Measurements from ENCODE around the gene APOC3. TPM values are rescaled to one million over a fixed set of nuclear protein-coding genes. Genes with fewer than 3 reads are reported as not detected.

Gene APOC3
- total and polyA plus RNA-seq, 10 of the 15 experiments (the other 5 are each of a cell fraction or from before 2014, with no cell fraction given), result 1.9 TPM; not detected in 9

DNA sequence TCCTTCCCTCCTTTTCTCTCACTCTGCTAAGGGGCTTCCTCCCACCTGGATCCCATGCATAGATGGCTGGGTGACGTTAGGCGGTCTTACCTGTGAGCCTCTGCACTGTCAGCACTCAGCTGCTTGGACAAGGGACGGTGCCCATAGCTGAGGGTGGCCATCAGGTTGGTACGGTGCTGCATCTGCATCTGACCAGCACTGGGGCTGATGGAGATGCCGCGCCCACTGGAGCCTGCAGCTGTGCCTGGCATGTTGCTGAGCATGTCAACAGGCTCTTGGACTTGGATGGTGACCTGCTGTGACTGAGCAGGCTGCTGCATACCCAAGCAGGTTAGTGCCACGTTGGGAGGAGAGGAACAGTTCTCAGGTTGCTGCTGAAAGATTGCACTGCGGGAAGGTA is 29.5 kb downstream of the APOC3 start:
- Histone ChIP-seq H3K4me3 (no peak overlapping the region), H3K9ac (ENCODE audit: control insufficient read depth, insufficient read depth, low read length) (no peak overlapping the region), H3K4me1 (ENCODE audit: control insufficient read depth, insufficient read depth, low read length) (peaks cover 3% of the 10 kb centered on the region), H3K27me3 (replicated peaks in 1 of 2; ENCODE audit: control insufficient read depth in 2 of 2, insufficient read depth in 2 of 2, low read length in 1 of 2) (no peaks in the 10 kb centered on the region), H3K79me2 (ENCODE audit: control insufficient read depth, insufficient read depth, low read length) (no peaks in the 10 kb centered on the region), H2AFZ (ENCODE audit: control insufficient read depth, low read depth, low read length) (no peak overlapping the region), H3K27ac (ENCODE audit: control insufficient read depth, insufficient read depth) (no peak overlapping the region), H3K36me3 (ENCODE audit: control insufficient read depth in 2 of 2, insufficient read depth in 2 of 2, low read length in 1 of 2) (peaks cover 9 to 11% of the 10 kb centered on the region in 2 experiments; a peak in 3 of 4 replicates), H3K4me2 (ENCODE audit: control insufficient read depth, insufficient read depth) (no peak overlapping the region), H4K20me1 (ENCODE audit: control insufficient read depth, insufficient read depth) (no peaks in the 10 kb centered on the region), H3K9me3 (replicated peaks; ENCODE audit: control insufficient read depth, insufficient read depth, low read length) (no peaks in the 10 kb centered on the region)
- FAIRE-seq (no peak), DNase-seq (ENCODE audit: low read depth, low spot score) (no peak), ATAC-seq (no peak)
- no TSS peak for BruUV-seq (replicated peaks)
- in situ Hi-C loops (cut with MboI) (no loop called here), intact Hi-C loops (cut with micrococcal nuclease; ENCODE audit: unreplicated experiment) (no loop called here)
- ChIA-PET SMC1A (ENCODE audit: uncharacterized antibody, unreplicated experiment) (no interaction called here), POLR2A (no interaction called here), RAD21 (ENCODE audit: unreplicated experiment) (interaction anchor here (1.8 kb wide), 1 partner anchor 23 kb away, joined by 4 read pairs; no protein-coding TSS in a partner anchor), CTCF (interaction anchor here (0.6 kb wide), 1 partner anchor 67 kb away, joined by 3 read pairs; no protein-coding TSS in a partner anchor)
- TF ChIP-seq ETV6 (conservative IDR thresholded peaks at IDR 0.05 in 1 of 2, IDR thresholded peaks at IDR 0.05 in 1 of 2; ENCODE audit: borderline replicate concordance in 1 of 2, low read depth in 1 of 2), result no peak
- no peak for TF ChIP-seq TAF1 (IDR thresholded peaks at IDR 0.05; ENCODE audit: borderline replicate concordance, low read depth, low read length)
- TF ChIP-seq NR2C2 (IDR thresholded peaks at IDR 0.05; ENCODE audit: borderline replicate concordance, control insufficient read depth, insufficient read length, low read depth), result no peak
- no peak for TF ChIP-seq NFXL1 (IDR thresholded peaks at IDR 0.05; ENCODE audit: borderline replicate concordance)
- no peak for TF ChIP-seq MXI1 (IDR thresholded peaks at IDR 0.05; ENCODE audit: low read depth, low read length)
- over 99% methylated on average over 8 of the region's 8 CpGs for WGBS (ENCODE audit: insufficient coverage, insufficient replicate concordance, low lambda C conversion rate, missing lambda C conversion rate)

DNA sequence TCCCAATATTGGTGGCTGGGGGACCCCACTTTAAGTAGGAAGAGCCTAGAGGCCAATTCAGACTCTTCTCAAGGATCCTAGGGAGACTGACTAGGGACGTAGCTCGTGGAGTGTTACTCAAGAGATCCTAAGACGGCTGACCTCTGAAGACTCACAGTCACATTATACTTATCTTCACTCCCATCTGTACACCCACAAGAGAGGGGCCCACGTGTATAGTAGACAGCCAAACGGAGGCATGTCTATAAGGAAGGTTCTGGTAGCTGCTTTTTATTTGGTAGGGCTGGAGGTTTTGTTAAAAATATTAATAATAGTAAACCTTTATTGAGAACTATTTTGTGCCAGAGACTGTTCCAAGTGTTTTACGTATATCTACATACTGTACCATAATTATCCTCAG is 30.6 kb downstream of the APOC3 start:
- no peak for FAIRE-seq
- POLR2A ChIA-PET, result no interaction called here
- TF ChIP-seq NFXL1 (IDR thresholded peaks at IDR 0.05; ENCODE audit: borderline replicate concordance) (no peak), EED (IDR thresholded peaks at IDR 0.05; ENCODE audit: low read depth) (no peak), GATAD2B (conservative IDR thresholded peaks at IDR 0.05; ENCODE audit: low read depth) (no peak), SUPT20H (IDR thresholded peaks at IDR 0.05; ENCODE audit: borderline replicate concordance, control insufficient read depth, low read depth, low read length) (no peak), NFIC (IDR thresholded peaks at IDR 0.05; ENCODE audit: low read depth, low read length) (no peak), CEBPB (IDR thresholded peaks at IDR 0.05; ENCODE audit: borderline replicate concordance in 1 of 2, low read depth in 2 of 2, low read length in 2 of 2) (no peak), ZNF24 (IDR thresholded peaks at IDR 0.05) (no peak)
- TF ChIP-seq, protein P1, sequence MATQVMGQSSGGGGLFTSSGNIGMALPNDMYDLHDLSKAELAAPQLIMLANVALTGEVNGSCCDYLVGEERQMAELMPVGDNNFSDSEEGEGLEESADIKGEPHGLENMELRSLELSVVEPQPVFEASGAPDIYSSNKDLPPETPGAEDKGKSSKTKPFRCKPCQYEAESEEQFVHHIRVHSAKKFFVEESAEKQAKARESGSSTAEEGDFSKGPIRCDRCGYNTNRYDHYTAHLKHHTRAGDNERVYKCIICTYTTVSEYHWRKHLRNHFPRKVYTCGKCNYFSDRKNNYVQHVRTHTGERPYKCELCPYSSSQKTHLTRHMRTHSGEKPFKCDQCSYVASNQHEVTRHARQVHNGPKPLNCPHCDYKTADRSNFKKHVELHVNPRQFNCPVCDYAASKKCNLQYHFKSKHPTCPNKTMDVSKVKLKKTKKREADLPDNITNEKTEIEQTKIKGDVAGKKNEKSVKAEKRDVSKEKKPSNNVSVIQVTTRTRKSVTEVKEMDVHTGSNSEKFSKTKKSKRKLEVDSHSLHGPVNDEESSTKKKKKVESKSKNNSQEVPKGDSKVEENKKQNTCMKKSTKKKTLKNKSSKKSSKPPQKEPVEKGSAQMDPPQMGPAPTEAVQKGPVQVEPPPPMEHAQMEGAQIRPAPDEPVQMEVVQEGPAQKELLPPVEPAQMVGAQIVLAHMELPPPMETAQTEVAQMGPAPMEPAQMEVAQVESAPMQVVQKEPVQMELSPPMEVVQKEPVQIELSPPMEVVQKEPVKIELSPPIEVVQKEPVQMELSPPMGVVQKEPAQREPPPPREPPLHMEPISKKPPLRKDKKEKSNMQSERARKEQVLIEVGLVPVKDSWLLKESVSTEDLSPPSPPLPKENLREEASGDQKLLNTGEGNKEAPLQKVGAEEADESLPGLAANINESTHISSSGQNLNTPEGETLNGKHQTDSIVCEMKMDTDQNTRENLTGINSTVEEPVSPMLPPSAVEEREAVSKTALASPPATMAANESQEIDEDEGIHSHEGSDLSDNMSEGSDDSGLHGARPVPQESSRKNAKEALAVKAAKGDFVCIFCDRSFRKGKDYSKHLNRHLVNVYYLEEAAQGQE (IDR thresholded peaks at IDR 0.05; ENCODE audit: low read depth, low read length), result no peak

More for the DNA sequence above, 30.6 kb downstream of the APOC3 start:
- Histone ChIP-seq H2AFZ (ENCODE audit: control insufficient read depth, low read depth, low read length) (no peak overlapping the region), H3K4me3 (no peak overlapping the region), H3K36me3 (ENCODE audit: control insufficient read depth in 2 of 2, insufficient read depth in 2 of 2, low read length in 1 of 2) (peaks cover 9 to 11% of the 10 kb centered on the region in 2 experiments; a peak in 3 of 4 replicates), H3K9ac (ENCODE audit: control insufficient read depth, insufficient read depth, low read length) (no peak overlapping the region), H3K27ac (ENCODE audit: control insufficient read depth, insufficient read depth) (no peak overlapping the region), H3K4me1 (ENCODE audit: control insufficient read depth, insufficient read depth, low read length) (no peaks in the 10 kb centered on the region), H3K79me2 (ENCODE audit: control insufficient read depth, insufficient read depth, low read length) (no peaks in the 10 kb centered on the region), H4K20me1 (ENCODE audit: control insufficient read depth, insufficient read depth) (no peaks in the 10 kb centered on the region), H3K27me3 (replicated peaks in 1 of 2; ENCODE audit: control insufficient read depth in 2 of 2, insufficient read depth in 2 of 2, low read length in 1 of 2) (no peaks in the 10 kb centered on the region), H3K4me2 (ENCODE audit: control insufficient read depth, insufficient read depth) (no peak overlapping the region), H3K9me3 (replicated peaks; ENCODE audit: control insufficient read depth, insufficient read depth, low read length) (no peaks in the 10 kb centered on the region)
- WGBS (ENCODE audit: insufficient coverage, insufficient replicate concordance, low lambda C conversion rate, missing lambda C conversion rate), result 85% methylated on average over 6 of the region's 6 CpGs
- ATAC-seq (no peak), DNase-seq (ENCODE audit: low read depth, low spot score) (no peak)
- in situ Hi-C loops (cut with MboI) (no loop called here), intact Hi-C loops (cut with micrococcal nuclease; ENCODE audit: unreplicated experiment) (no loop called here)
- ChIA-PET SMC1A (ENCODE audit: uncharacterized antibody, unreplicated experiment) (no interaction called here), CTCF (interaction anchor here (0.6 kb wide), 1 partner anchor 18 kb away, joined by 3 read pairs; no protein-coding TSS in a partner anchor), RAD21 (ENCODE audit: unreplicated experiment) (no interaction called here)
- BruUV-seq (replicated peaks), result no TSS peak
